ENCODE data around the gene BAAT.

DNA sequence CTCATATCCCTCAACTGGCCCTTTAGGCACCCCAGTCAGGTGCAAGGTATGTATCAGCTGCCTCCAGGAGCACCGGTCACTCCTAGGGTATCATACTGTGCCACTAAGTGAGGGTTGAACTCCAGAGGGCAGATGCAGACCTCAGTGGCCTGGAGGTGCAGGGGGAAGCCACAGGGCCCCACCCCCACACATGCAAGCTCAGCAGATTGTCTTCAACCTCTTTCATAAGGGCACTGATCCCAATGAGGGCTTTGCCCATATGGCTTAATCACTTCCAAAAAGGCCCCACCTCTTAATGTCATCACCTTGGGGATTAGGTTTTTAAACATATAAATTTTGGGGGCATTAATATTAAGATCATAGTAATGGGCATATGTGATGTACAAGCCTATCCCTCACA is 28.2 kb downstream of the BAAT start:
- TF ChIP-seq, protein P1, sequence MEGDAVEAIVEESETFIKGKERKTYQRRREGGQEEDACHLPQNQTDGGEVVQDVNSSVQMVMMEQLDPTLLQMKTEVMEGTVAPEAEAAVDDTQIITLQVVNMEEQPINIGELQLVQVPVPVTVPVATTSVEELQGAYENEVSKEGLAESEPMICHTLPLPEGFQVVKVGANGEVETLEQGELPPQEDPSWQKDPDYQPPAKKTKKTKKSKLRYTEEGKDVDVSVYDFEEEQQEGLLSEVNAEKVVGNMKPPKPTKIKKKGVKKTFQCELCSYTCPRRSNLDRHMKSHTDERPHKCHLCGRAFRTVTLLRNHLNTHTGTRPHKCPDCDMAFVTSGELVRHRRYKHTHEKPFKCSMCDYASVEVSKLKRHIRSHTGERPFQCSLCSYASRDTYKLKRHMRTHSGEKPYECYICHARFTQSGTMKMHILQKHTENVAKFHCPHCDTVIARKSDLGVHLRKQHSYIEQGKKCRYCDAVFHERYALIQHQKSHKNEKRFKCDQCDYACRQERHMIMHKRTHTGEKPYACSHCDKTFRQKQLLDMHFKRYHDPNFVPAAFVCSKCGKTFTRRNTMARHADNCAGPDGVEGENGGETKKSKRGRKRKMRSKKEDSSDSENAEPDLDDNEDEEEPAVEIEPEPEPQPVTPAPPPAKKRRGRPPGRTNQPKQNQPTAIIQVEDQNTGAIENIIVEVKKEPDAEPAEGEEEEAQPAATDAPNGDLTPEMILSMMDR (optimal IDR thresholded peaks at IDR 0.05 in 1 of 3, IDR thresholded peaks at IDR 0.05 in 1 of 3, conservative IDR thresholded peaks at IDR 0.05 in 1 of 3; ENCODE audit: extremely low read depth in 1 of 3, insufficient read depth in 2 of 3, low read length in 3 of 3): no peak
- no peak for TF ChIP-seq EZH2 (IDR thresholded peaks at IDR 0.05; ENCODE audit: low read length)

Data from keratinocyte (primary cell).